HepG2 (cell line): Measurements from ENCODE around the gene MRPS2. TPM values are rescaled to one million over a fixed set of nuclear protein-coding genes. Genes with fewer than 3 reads are reported as not detected.

ENCODE experiments used
- ATAC-seq: fragments of 200-7000 bp; cut with Tn5 transposase; 3 replicates; pipeline ENCODE4 v1.9.1; 2020; ENCODE audit warnings: mild to moderate bottlenecking, moderate library complexity
- BruUV-seq: library from RNA; stranded (reverse); fragments of 400-500 nt; replicated peaks from 2 replicates; lab custom pipeline; 2021; lab: Mats Ljungman, UMichigan
- CTCF ChIA-PET: fragments of 300-600 bp; formaldehyde crosslinking; extraction: SDS; loops from one replicate; lab custom pipeline; 2021; ENCODE audit warnings: low total read pairs, inconsistent platforms, low intra/inter-chr PET ratio; lab: Yijun Ruan, JAX
- POLR2A ChIA-PET: fragments of 350-600 bp; sonication (Branson Sonifier 250); formaldehyde crosslinking; loops from one replicate; lab custom pipeline; 2020; ENCODE audit warnings: antibody characterized with exemption, inconsistent platforms; lab: Yijun Ruan, JAX
- DNase-seq: peaks from one replicate; pipeline ENCODE4 v3.0.0-alpha.2; 2015; ENCODE audit warnings: low spot score
- FAIRE-seq: peaks from 3 replicates; lab custom pipeline; 2011; peaks lifted over from hg19 to GRCh38; lab: Jason Lieb, UNC
- H2AFZ ChIP-seq: one replicate; pipeline ENCODE4 v1.6.1; 2011; ENCODE audit warnings: low read length, inconsistent platforms
- H3K27ac ChIP-seq: fragments of 300-600 bp; 3 replicates; pipeline ENCODE4 v1.8.0; 2011; ENCODE audit warnings: mixed run types, mild to moderate bottlenecking, mixed read lengths, low read length, inconsistent platforms; ENCODE audit not compliant: insufficient read depth; ENCODE audit errors: extremely low read length
- H3K27me3 ChIP-seq, 2 experiments: fragments of 200-600 bp in 1 of 2; 2 replicates in 1 of 2; 3 replicates in 1 of 2; pipeline versions ENCODE4 v1.6.0 to v1.8.0; 2011; ENCODE audit warnings: low read length in 2 of 2, mild to moderate bottlenecking in 2 of 2, moderate library complexity in 2 of 2, inconsistent platforms in 1 of 2; ENCODE audit not compliant: insufficient read depth in 2 of 2, control insufficient read depth in 1 of 2
- H3K36me3 ChIP-seq, 2 experiments: fragments of 200-600 bp in 1 of 2; replicated peaks in 1 of 2; 2 replicates in 1 of 2; 3 replicates in 1 of 2; pipeline versions ENCODE4 v1.5.1 to v1.8.0; 2011; ENCODE audit warnings: low read length in 2 of 2, inconsistent platforms in 1 of 2; ENCODE audit not compliant: insufficient read depth in 2 of 2, control insufficient read depth in 1 of 2
- H3K4me1 ChIP-seq: 2 replicates; pipeline ENCODE4 v1.5.1; 2012; ENCODE audit warnings: low read length, inconsistent platforms; ENCODE audit not compliant: insufficient read depth
- H3K4me2 ChIP-seq: 2 replicates; pipeline ENCODE4 v1.6.0; 2011; ENCODE audit warnings: low read depth, low read length, inconsistent platforms
- H3K4me3 ChIP-seq, 3 experiments: fragments of 200-600 bp in 1 of 3; sonication (generic), shearing (Covaris generic) in 1 of 3; replicated peaks in 1 of 3; 2 replicates each; pipeline ENCODE4 v1.5.1; 2011 to 2016; ENCODE audit warnings: low read length in 3 of 3, inconsistent platforms in 2 of 3, low read depth in 2 of 3, mild to moderate bottlenecking in 2 of 3, control low read depth in 1 of 3, mixed read lengths in 1 of 3; ENCODE audit not compliant: insufficient read depth in 1 of 3
- H3K79me2 ChIP-seq: one replicate; pipeline ENCODE4 v1.6.1; 2011; ENCODE audit warnings: low read length, inconsistent platforms; ENCODE audit not compliant: insufficient read depth
- H3K9ac ChIP-seq: 2 replicates; pipeline ENCODE4 v1.6.0; 2011; ENCODE audit warnings: mild to moderate bottlenecking, low read depth, low read length, inconsistent platforms; ENCODE audit not compliant: insufficient read depth
- H3K9me3 ChIP-seq: 2 replicates; pipeline ENCODE4 v1.5.1; 2012; ENCODE audit warnings: mild to moderate bottlenecking, low read length
- H4K20me1 ChIP-seq: 2 replicates; pipeline ENCODE4 v1.6.0; 2011; ENCODE audit warnings: inconsistent platforms, mild to moderate bottlenecking, low read length, moderate library complexity; ENCODE audit not compliant: insufficient read depth
- ATF7-NPFF ChIP-seq: sonication (generic); formaldehyde crosslinking; IDR thresholded peaks from 2 replicates; pipeline ENCODE4 v1.8.1; 2023; ENCODE audit warnings: mild to moderate bottlenecking, low read depth, missing genetic modification reagents, moderate library complexity
- FOSL2 ChIP-seq: sonication (generic); formaldehyde crosslinking; IDR thresholded peaks from 2 replicates; pipeline ENCODE4 v1.4.0; 2020; ENCODE audit warnings: missing genetic modification reagents
- MAX ChIP-seq: IDR thresholded peaks from 2 replicates; pipeline ENCODE4 v1.6.1; 2012; ENCODE audit warnings: inconsistent platforms
- MXI1 ChIP-seq: IDR thresholded peaks from 3 replicates; pipeline ENCODE4 v1.6.1; 2012; ENCODE audit warnings: low read depth, low read length, inconsistent platforms, borderline replicate concordance
- NFE2L2 ChIP-seq: fragments of 150-350 bp; IDR thresholded peaks from 2 replicates; pipeline ENCODE4 v1.6.1; 2014; ENCODE audit warnings: low read length
- RBM22 ChIP-seq: fragments of 200-400 bp; formaldehyde crosslinking; optimal IDR thresholded peaks from 2 replicates; pipeline ENCODE3; 2017; ENCODE audit warnings: mild to moderate bottlenecking, low read length, moderate library complexity
- SAP130 ChIP-seq: IDR thresholded peaks from 2 replicates; pipeline ENCODE4 v1.6.1; 2016; ENCODE audit warnings: low read depth
- SIN3A ChIP-seq: IDR thresholded peaks from 2 replicates; pipeline ENCODE4 v1.6.1; 2011; ENCODE audit warnings: low read depth, mild to moderate bottlenecking, control low read depth, low read length, borderline replicate concordance
- TCF7 ChIP-seq: sonication (generic); IDR thresholded peaks from 2 replicates; pipeline ENCODE4 v1.6.1; 2016; ENCODE audit warnings: antibody characterized with exemption, low read depth
- ZBTB8A ChIP-seq: sonication (generic); formaldehyde crosslinking; IDR thresholded peaks from 2 replicates; pipeline ENCODE4 v1.4.0; 2020; ENCODE audit warnings: mild to moderate bottlenecking, low read depth, missing genetic modification reagents, borderline replicate concordance
- ZNF235 ChIP-seq: sonication (generic); formaldehyde crosslinking; IDR thresholded peaks from 2 replicates; pipeline ENCODE4 v1.8.1; 2023; ENCODE audit warnings: mild to moderate bottlenecking, missing genetic modification reagents, borderline replicate concordance
- ZNF280B ChIP-seq: sonication (generic); formaldehyde crosslinking; IDR thresholded peaks from 2 replicates; pipeline ENCODE4 v1.5.0; 2020; ENCODE audit warnings: missing genetic modification reagents, mild to moderate bottlenecking, borderline replicate concordance
- ZNF772 ChIP-seq: sonication (generic); formaldehyde crosslinking; IDR thresholded peaks from 2 replicates; pipeline ENCODE4 v1.5.0; 2020; ENCODE audit warnings: mild to moderate bottlenecking, missing genetic modification reagents
- WGBS: methylation state at CpG from one replicate; pipeline ENCODE4 v1.1.6; 2017; ENCODE audit warnings: low lambda C conversion rate; 5-methylcytosine and 5-hydroxymethylcytosine counted together
- in situ Hi-C: cut with HindIII; loops from 2 replicates; pipeline ENCODE4 v1.10.0; 2017; ENCODE audit warnings: low pct_unique_long_range_greater_than_20kb; ENCODE audit not compliant: extremely low pct_ligation_motif_present
- intact Hi-C: fragments of 100-400 bp; cut with micrococcal nuclease; formaldehyde crosslinking; loops from one replicate; pipeline ENCODE4 v1.10.0; 2022; ENCODE audit not compliant: unreplicated experiment
- polyA plus RNA-seq, 8 experiments: library from polyadenylated mRNA; depleted of rRNA in 3 of 8; stranded (reverse) in 7 of 8; unstranded in 1 of 8; fragments of >200 nt; fragmentation: Illumina TruSeq in 4 of 8; extraction: Trizol in 4 of 8; gene quantifications; 2 replicates each; pipeline versions ENCODE4 v1.2.1 to v1.2.3, GENCODE V29; 2011 to 2016; ENCODE audit warnings: low read depth in 4 of 8, missing spikeins in 1 of 8, mixed read lengths in 1 of 8; ENCODE audit not compliant: insufficient read depth in 1 of 8
- total RNA-seq, 5 experiments: library from RNA; depleted of rRNA; stranded (reverse); fragments of >200 nt; fragmentation: Illumina TruSeq; extraction: Trizol; gene quantifications; 2 replicates each; pipeline ENCODE4 v1.2.3, GENCODE V29; 2016; ENCODE audit warnings: low read depth in 1 of 5
- TF ChIP-seq, protein P1 (sequence below): sonication (generic); formaldehyde crosslinking; IDR thresholded peaks from 2 replicates; pipeline ENCODE4 v1.5.1; 2020; ENCODE audit warnings: mild to moderate bottlenecking, missing genetic modification reagents, moderate library complexity
- TF ChIP-seq, protein P2 (sequence below): sonication (generic); formaldehyde crosslinking; IDR thresholded peaks from 2 replicates; pipeline ENCODE4 v1.5.0; 2020; ENCODE audit warnings: mild to moderate bottlenecking, missing genetic modification reagents

MRPS2 gene
- total and polyA plus RNA-seq, 2 of the 13 experiments (the other 11 are each of a cell fraction or from before 2014, with no cell fraction given), result 44.4 to 86.7 TPM

DNA sequence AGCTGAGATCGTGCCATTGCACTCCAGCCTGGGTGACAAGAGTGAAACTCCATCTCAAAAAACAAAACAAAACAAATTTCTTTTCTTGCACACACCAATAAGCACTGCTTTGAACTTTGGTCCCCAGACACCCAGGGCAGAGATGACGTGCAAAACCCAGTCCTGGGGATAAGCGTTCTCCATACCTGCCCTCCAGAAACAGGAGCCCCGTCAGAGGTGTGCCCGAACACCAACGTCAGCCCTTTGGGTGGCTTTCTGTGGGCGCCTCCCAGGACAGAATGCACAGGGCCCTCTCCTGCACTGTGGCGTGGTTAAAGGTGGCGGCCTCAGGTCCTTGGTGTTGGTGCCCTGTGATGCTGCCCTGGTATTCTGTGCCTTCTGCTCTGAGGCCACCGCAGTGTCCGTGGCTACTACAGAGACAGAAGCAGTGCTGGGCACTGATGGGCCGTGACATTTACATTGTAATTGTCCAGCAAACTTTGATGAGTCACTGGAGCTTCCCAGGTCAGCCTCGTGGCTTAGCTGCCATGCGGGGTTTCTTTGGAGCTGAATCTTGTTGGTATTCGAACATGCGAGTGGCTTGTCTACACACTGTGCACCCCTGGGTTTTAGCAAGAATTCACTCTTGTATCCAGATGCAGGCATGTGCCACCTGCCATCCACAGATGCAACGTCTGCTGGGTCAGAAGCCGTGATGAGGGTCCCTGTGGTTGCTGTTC is 11.1 kb upstream of the MRPS2 start:
- POLR2A ChIA-PET, result no interaction called here
- FAIRE-seq, result no peak
- TF ChIP-seq MXI1, result peak; percentile 39; the same call in 1 of the 3 replicates
- TF ChIP-seq, protein P1, sequence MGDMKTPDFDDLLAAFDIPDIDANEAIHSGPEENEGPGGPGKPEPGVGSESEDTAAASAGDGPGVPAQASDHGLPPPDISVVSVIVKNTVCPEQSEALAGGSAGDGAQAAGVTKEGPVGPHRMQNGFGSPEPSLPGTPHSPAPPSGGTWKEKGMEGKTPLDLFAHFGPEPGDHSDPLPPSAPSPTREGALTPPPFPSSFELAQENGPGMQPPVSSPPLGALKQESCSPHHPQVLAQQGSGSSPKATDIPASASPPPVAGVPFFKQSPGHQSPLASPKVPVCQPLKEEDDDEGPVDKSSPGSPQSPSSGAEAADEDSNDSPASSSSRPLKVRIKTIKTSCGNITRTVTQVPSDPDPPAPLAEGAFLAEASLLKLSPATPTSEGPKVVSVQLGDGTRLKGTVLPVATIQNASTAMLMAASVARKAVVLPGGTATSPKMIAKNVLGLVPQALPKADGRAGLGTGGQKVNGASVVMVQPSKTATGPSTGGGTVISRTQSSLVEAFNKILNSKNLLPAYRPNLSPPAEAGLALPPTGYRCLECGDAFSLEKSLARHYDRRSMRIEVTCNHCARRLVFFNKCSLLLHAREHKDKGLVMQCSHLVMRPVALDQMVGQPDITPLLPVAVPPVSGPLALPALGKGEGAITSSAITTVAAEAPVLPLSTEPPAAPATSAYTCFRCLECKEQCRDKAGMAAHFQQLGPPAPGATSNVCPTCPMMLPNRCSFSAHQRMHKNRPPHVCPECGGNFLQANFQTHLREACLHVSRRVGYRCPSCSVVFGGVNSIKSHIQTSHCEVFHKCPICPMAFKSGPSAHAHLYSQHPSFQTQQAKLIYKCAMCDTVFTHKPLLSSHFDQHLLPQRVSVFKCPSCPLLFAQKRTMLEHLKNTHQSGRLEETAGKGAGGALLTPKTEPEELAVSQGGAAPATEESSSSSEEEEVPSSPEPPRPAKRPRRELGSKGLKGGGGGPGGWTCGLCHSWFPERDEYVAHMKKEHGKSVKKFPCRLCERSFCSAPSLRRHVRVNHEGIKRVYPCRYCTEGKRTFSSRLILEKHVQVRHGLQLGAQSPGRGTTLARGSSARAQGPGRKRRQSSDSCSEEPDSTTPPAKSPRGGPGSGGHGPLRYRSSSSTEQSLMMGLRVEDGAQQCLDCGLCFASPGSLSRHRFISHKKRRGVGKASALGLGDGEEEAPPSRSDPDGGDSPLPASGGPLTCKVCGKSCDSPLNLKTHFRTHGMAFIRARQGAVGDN (CRISPR knock-in tag), result peak; percentile 40
- 0 out of 2 replicates have a peak, but pooled peaks have one; percentile 23 for TF ChIP-seq SAP130 (CRISPR knock-in tag)
- no peak for TF ChIP-seq ZNF772 (CRISPR knock-in tag)
- TF ChIP-seq ZBTB8A (CRISPR knock-in tag), result no peak
- TF ChIP-seq FOSL2 (CRISPR knock-in tag), result peak; percentile 72
- TF ChIP-seq TCF7, result no peak
- TF ChIP-seq MAX, result peak; percentile 58; the same call in 1 of the 2 replicates
- TF ChIP-seq ATF7-NPFF (CRISPR knock-in tag), result no peak
- peak; percentile 44 for TF ChIP-seq RBM22
- no peak for TF ChIP-seq ZNF235
- TF ChIP-seq, protein P2, sequence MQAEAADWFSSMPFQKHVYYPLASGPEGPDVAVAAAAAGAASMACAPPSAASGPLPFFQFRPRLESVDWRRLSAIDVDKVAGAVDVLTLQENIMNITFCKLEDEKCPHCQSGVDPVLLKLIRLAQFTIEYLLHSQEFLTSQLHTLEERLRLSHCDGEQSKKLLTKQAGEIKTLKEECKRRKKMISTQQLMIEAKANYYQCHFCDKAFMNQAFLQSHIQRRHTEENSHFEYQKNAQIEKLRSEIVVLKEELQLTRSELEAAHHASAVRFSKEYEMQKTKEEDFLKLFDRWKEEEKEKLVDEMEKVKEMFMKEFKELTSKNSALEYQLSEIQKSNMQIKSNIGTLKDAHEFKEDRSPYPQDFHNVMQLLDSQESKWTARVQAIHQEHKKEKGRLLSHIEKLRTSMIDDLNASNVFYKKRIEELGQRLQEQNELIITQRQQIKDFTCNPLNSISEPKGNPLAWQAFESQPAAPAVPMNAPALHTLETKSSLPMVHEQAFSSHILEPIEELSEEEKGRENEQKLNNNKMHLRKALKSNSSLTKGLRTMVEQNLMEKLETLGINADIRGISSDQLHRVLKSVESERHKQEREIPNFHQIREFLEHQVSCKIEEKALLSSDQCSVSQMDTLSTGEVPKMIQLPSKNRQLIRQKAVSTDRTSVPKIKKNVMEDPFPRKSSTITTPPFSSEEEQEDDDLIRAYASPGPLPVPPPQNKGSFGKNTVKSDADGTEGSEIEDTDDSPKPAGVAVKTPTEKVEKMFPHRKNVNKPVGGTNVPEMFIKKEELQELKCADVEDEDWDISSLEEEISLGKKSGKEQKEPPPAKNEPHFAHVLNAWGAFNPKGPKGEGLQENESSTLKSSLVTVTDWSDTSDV (CRISPR knock-in tag), result no peak
- 0 out of 2 replicates have a peak, but pooled peaks have one; percentile 54 for TF ChIP-seq ZNF280B (CRISPR knock-in tag)
- peak; percentile 61; the same call in 1 of the 2 replicates for TF ChIP-seq NFE2L2
- TF ChIP-seq SIN3A, result no peak

More for the DNA sequence above, 11.1 kb upstream of the MRPS2 start:
- in situ Hi-C loops (no loop called here), intact Hi-C loops (no loop called here)
- Histone ChIP-seq H3K79me2 (no peaks in the 10 kb centered on the region), H3K4me1 (peaks cover 43% of the 10 kb centered on the region), H4K20me1 (no peaks in the 10 kb centered on the region), H3K27me3 (no peaks in the 10 kb centered on the region), H3K9ac (no peak overlapping the region), H3K4me3 (no peak overlapping the region), H3K9me3 (no peaks in the 10 kb centered on the region), H3K27ac (peak overlapping the region; percentile 40), H2AFZ (no peak overlapping the region), H3K4me2 (no peak overlapping the region), H3K36me3 (peaks cover 11 to 21% of the 10 kb centered on the region in 2 experiments; a peak in 4 of 5 replicates)
- ATAC-seq, result peak; percentile 15; the same call in 1 of the 3 replicates
- 68% methylated on average over 10 of the region's 18 CpGs for WGBS
- BruUV-seq, result no TSS peak
- CTCF ChIA-PET, result no interaction called here
- no peak for DNase-seq
